Measurements from ENCODE around the gene STMN3. TPM values are rescaled to one million over a fixed set of nuclear protein-coding genes. Genes with fewer than 3 reads are reported as not detected.

STMN3 gene
- total and polyA plus RNA-seq, 2 of the 8 experiments (the other 6 are each of a cell fraction or from before 2014, with no cell fraction given) = 51.5 to 63.1 TPM

GRCh38 chr20:63698739-63699465, 45.7 kb upstream of the STMN3 start:
- Histone ChIP-seq H2BK5ac (ENCODE audit: low read depth, low read length) (no peak overlapping the region), H2BK20ac (ENCODE audit: low read length) (no peak overlapping the region), H3K9me3 (ENCODE audit: insufficient read depth in 2 of 2, low read depth in 1 of 2, low read length in 1 of 2) (no peaks in the 10 kb centered on the region), H2AK5ac (ENCODE audit: low read depth, low read length) (no peak overlapping the region), H3K79me2 (ENCODE audit: control insufficient read depth in 1 of 2, insufficient read depth in 2 of 2, low read length in 2 of 2) (no peaks in the 10 kb centered on the region), H3K4me1 (replicated peaks in 1 of 4; ENCODE audit: control insufficient read depth in 3 of 4, insufficient read depth in 4 of 4, low read length in 3 of 4) (peaks cover 0 to 12% (median 7%) of the 10 kb centered on the region in 4 experiments; a peak in 4 of 7 replicates), H3K27ac (ENCODE audit: low read depth, low read length) (no peak overlapping the region), H2BK12ac (ENCODE audit: low read depth, low read length) (no peak overlapping the region), H4K91ac (replicated peaks; ENCODE audit: insufficient read length, low read length) (no peak overlapping the region), H3K27me3 (replicated peaks in 1 of 4; ENCODE audit: control insufficient read depth in 3 of 4, extremely low read depth in 1 of 4, insufficient read depth in 3 of 4, low read length in 3 of 4) (no peaks in the 10 kb centered on the region), H3K23ac (ENCODE audit: insufficient read length) (no peak overlapping the region), H3K14ac (ENCODE audit: insufficient read length) (no peak overlapping the region), H3K4me2 (ENCODE audit: insufficient read depth in 1 of 2, low read depth in 2 of 2, low read length in 2 of 2) (no peak overlapping the region), H4K8ac (ENCODE audit: extremely low read depth, insufficient read depth, low read length) (peak overlapping the region; percentile 65; the same call in 1 of the 2 replicates), H4K5ac (ENCODE audit: insufficient read length, low read depth, low read length) (no peak overlapping the region), H3K23me2 (ENCODE audit: low read depth, low read length) (peaks cover 5% of the 10 kb centered on the region; the same call in 1 of the 2 replicates), H2BK120ac (replicated peaks; ENCODE audit: low read depth, low read length) (no peak overlapping the region), H3K4me3 (ENCODE audit: extremely low read depth in 1 of 4, insufficient read depth in 2 of 4, low read depth in 3 of 4, low read length in 4 of 4) (no peak overlapping the region), H4K20me1 (replicated peaks in 1 of 2; ENCODE audit: control insufficient read depth in 1 of 2, insufficient read depth in 2 of 2, low read length in 2 of 2) (peaks cover 2 to 10% of the 10 kb centered on the region in 2 experiments), H2AFZ (ENCODE audit: low read length) (no peak overlapping the region), H3K9ac (replicated peaks in 1 of 4; ENCODE audit: extremely low read depth in 1 of 4, low read depth in 3 of 4, low read length in 3 of 4) (no peak overlapping the region), H3K18ac (ENCODE audit: extremely low read depth, low read length) (no peak overlapping the region), H2BK15ac (ENCODE audit: low read length) (no peak overlapping the region), H3K79me1 (ENCODE audit: low read depth, low read length) (no peaks in the 10 kb centered on the region), H3K56ac (replicated peaks; ENCODE audit: insufficient read length, low read depth, low read length) (no peak overlapping the region), H3K4ac (replicated peaks; ENCODE audit: insufficient read length, low read depth, low read length) (no peak overlapping the region), H3K36me3 (ENCODE audit: control insufficient read depth in 2 of 4, insufficient read depth in 4 of 4, low read length in 3 of 4) (peaks cover 0 to 3% (median 0%) of the 10 kb centered on the region in 4 experiments; a peak in 1 of 8 replicates)
- ChIA-PET POLR2A (ENCODE audit: partially characterized antibody) (interaction anchor here (0.5 to 4.2 kb wide), 21 partner anchors 10 to 510 kb away, joined by 3 to 31 read pairs (median 3); partner anchors contain the start of genes LIME1, RTEL1, SLC2A4RG and UCKL1), CTCF (ENCODE audit: partially characterized antibody) (interaction anchor here (0.6 to 2.4 kb wide), 6 partner anchors 9 to 240 kb away, joined by 3 to 9 read pairs (median 4); partner anchors contain the start of genes ARFRP1 and ZGPAT)
- DNase-seq (ENCODE audit: low read depth in 1 of 2, low spot score in 2 of 2) (no peak), FAIRE-seq (no peak)
- WGBS, 2 experiments (ENCODE audit: extremely low coverage in 1 of 2, insufficient coverage in 1 of 2, insufficient read length in 1 of 2, insufficient replicate concordance in 2 of 2, low coverage in 1 of 2, low lambda C conversion rate in 2 of 2, missing lambda C conversion rate in 1 of 2) = 84% methylated on average over 14 of the region's 19 CpGs; no CpG with 5 or more reads in 1 of the 2 experiments
- no peak for TF ChIP-seq CHD2 (IDR thresholded peaks at IDR 0.05; ENCODE audit: low read length)
- TF ChIP-seq POU5F1 (IDR thresholded peaks at IDR 0.05; ENCODE audit: low read depth, low read length) = no peak
- no peak for TF ChIP-seq SIRT6 (IDR thresholded peaks at IDR 0.05; ENCODE audit: low read length)
- TF ChIP-seq CBX5 (IDR thresholded peaks at IDR 0.05; ENCODE audit: low read depth, low read length) = no peak
- peak; percentile 16 to 19; a peak in 2 of 3 replicates for TF ChIP-seq POLR2A (IDR thresholded peaks at IDR 0.05; ENCODE audit: control extremely low read depth in 1 of 2, low read depth in 2 of 2, low read length in 2 of 2)
- TF ChIP-seq, protein P1, sequence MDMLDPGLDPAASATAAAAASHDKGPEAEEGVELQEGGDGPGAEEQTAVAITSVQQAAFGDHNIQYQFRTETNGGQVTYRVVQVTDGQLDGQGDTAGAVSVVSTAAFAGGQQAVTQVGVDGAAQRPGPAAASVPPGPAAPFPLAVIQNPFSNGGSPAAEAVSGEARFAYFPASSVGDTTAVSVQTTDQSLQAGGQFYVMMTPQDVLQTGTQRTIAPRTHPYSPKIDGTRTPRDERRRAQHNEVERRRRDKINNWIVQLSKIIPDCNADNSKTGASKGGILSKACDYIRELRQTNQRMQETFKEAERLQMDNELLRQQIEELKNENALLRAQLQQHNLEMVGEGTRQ (IDR thresholded peaks at IDR 0.05; ENCODE audit: low read length) = no peak
- TF ChIP-seq POLR2AphosphoS5 (IDR thresholded peaks at IDR 0.05; ENCODE audit: low read depth, low read length) = peak; percentile 10; the same call in 1 of the 2 replicates
- TF ChIP-seq EZH2 (IDR thresholded peaks at IDR 0.05; ENCODE audit: low read depth, low read length, severe bottlenecking) = no peak

Measured in H1 (cell line).